GM19463 (cell line): ENCODE measurements around the gene RELN.
"Not testable (repeated sequence)": the region's sequence is repeated elsewhere in the genome, so short reads cannot be mapped to it uniquely, and the experiment has no call there.

ENCODE experiments used
- ATAC-seq: cut with Tn5 transposase; IDR thresholded peaks from one replicate; pipeline ENCODE4 v1.9.1; 2021; ENCODE audit warnings: mild to moderate bottlenecking, moderate library complexity; ENCODE audit not compliant: unreplicated experiment

The RELN gene

GRCh38 chr7:103905997-103906396 lies 83.5 kb downstream of the RELN start:
- ATAC-seq, result no peak

GRCh38 chr7:103902917-103903316 lies 86.5 kb downstream of the RELN start:
- no peak for ATAC-seq

GRCh38 chr7:103896826-103897225 lies 92.6 kb downstream of the RELN start:
- not testable (repeated sequence) for ATAC-seq

- no peak for ATAC-seq
Observed at GRCh38 chr7:103894656-103895596, 94.5 kb downstream of the RELN start.

- ATAC-seq, result no peak
Observed at GRCh38 chr7:103893350-103893749, 96.1 kb downstream of the RELN start.

- ATAC-seq, result no peak
Observed at GRCh38 chr7:103889451-103889850, 100.0 kb downstream of the RELN start.

- no peak for ATAC-seq
Observed at GRCh38 chr7:103888603-103889153, 100.8 kb downstream of the RELN start.

GRCh38 chr7:103887853-103888602 lies 101.4 kb downstream of the RELN start:
- no peak for ATAC-seq

- no peak for ATAC-seq
Observed at GRCh38 chr7:103887050-103887449, 102.4 kb downstream of the RELN start.

GRCh38 chr7:103879928-103880600 lies 109.4 kb downstream of the RELN start:
- ATAC-seq, result no peak

- ATAC-seq, result no peak
Observed at GRCh38 chr7:103879411-103879810, 110.0 kb downstream of the RELN start.

GRCh38 chr7:103877565-103877964 lies 111.9 kb downstream of the RELN start:
- ATAC-seq, result no peak

GRCh38 chr7:103875718-103876117 lies 113.7 kb downstream of the RELN start:
- ATAC-seq, result no peak

GRCh38 chr7:103871473-103871872 lies 118.0 kb downstream of the RELN start:
- no peak for ATAC-seq

- no peak for ATAC-seq
Observed at GRCh38 chr7:103870664-103871063, 118.8 kb downstream of the RELN start.

GRCh38 chr7:103867874-103868273 lies 121.6 kb downstream of the RELN start:
- ATAC-seq, result no peak

- no peak for ATAC-seq
Observed at GRCh38 chr7:103866919-103867318, 122.5 kb downstream of the RELN start.

GRCh38 chr7:103865442-103865841 lies 124.0 kb downstream of the RELN start:
- ATAC-seq, result no peak

GRCh38 chr7:103862302-103863035 lies 127.0 kb downstream of the RELN start:
- ATAC-seq, result no peak

GRCh38 chr7:103859709-103860108 lies 129.7 kb downstream of the RELN start:
- ATAC-seq, result no peak
